Measurements from ENCODE around the gene EEA1.
A peak's percentile ranks its signal among the peaks of the same experiment; 100 is the strongest.

The EEA1 gene

GRCh38 chr12:92879698-92880322, 49.3 kb downstream of the EEA1 start:
- no peak for DNase-seq

DNA sequence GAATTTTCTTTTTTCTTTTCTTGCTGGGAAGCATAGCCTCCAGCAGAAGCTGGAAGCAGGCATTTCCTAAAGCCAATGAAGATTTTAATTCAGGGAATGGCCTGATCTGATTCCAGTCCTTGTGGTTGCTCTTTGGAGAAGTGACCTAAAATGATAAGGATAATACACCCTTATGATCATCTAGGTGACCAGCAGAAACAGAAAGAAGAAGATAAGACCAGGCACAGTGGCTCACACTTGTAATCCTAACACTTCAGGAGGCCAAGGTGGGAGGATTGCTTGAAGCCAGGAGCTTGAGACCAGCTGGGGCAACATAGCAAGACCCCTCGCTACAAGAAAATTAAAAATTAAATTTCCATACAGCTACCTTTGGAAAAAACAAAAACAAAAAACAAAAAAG, 51.2 kb downstream of the EEA1 start:
- DNase-seq, result no peak

DNA sequence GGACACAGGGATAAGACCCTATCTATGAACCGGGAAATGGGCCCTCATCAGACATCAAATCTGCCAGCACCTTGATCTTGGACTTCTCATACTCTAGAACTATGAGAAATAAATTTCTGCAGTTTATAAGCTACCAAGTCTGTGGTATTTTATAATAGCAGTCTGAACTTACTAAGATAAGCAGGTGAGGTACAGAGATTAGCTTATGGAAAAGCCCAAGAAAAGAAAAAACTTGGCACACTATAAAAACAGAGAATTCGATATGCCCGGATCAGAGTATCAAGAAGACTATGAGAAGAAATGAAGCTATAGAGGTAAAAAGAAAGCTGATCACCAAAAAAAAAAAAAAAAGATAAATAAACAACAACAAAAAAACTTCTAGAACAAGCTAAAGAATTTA, 52.6 kb downstream of the EEA1 start:
- no peak for DNase-seq

- no peak for DNase-seq
These were observed 58.0 kb downstream of the EEA1 start for GRCh38 chr12:92871116-92871515.

GRCh38 chr12:92866418-92866817, 62.7 kb downstream of the EEA1 start:
- no peak for DNase-seq

DNA sequence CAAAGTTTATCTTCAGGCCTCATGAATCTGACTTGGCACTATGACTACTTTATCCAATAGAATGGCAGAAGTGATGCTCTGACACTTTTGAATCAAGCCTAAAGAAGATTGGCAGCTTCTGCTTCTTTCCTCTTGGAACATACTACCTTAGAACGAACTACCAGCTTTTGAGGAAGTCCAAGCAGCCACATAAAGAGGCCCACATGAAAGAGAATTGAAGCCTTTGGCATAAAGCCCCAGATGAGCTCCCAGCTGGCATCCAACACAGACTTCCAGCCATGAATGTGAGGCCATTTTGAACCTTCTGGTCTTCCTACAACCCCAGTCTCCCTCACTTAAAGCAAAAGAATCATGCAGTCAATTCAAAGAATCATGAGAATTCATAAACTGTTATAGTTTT, 65.8 kb downstream of the EEA1 start:
- DNase-seq, result no peak

- DNase-seq, result no peak
These were observed 67.7 kb downstream of the EEA1 start for GRCh38 chr12:92861381-92861780.

DNA sequence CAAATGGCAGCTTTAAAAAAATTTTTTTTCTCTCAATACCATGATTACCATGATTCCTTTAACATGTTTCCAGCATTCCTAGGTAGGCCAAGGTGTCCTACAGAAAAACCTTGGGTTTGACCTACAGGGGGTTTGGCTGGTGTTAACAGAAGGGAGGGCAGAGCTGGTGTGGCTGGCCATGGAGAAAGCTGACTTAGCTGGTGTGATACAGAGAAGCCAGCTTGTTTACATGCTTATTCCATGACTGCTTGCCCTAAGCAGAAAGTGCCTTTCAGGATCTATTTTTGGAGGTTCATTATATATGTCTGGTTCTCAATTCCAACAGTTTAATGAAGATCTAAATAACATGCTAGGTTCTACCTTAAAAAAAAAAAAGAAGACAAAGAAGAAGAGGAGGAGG, 68.6 kb downstream of the EEA1 start:
- no peak for DNase-seq

- DNase-seq, result no peak
These were observed 69.3 kb downstream of the EEA1 start for GRCh38 chr12:92859650-92860386.

GRCh38 chr12:92857818-92858217, 71.3 kb downstream of the EEA1 start:
- no peak for DNase-seq

DNA sequence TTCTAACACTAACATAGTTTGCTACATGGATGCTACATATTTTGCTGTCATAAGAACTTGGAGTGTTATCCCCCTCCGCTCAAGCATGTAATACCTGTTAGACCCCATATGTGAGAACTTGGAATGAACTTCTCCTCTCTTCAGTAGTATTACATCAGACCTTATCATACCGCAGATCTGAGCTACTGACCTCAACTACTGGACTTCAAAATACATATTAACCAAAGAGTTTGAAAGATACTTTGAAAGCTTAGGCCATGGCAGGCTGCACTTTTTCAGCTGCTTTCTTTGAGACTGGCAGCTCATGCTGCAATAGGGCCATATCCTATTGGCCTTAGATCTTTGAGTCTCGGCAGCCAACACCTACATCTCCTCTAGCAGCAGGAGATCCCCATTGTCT, 74.8 kb downstream of the EEA1 start:
- no peak for DNase-seq

DNA sequence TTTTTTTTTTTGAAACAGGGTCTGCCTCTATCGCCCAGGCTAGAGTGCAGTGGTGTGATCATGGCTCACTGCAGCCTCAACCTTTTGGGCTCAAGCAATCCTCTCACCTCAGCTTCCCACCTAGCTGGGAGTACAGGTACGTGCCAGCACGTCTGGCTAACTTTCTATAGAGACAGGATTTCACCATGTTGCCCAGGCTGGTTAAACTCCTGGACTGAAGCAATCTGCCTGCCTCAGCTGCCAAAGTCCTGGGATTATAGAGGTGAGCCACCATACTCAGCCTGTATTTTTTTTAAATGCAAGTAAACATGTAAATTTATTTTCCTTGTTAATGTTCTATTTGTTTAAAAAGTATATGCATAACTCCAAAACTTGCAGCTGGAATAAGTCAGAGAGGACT, 80.4 kb downstream of the EEA1 start:
- DNase-seq, result no peak

GRCh38 chr12:92847368-92847767, 81.7 kb downstream of the EEA1 start:
- no peak for DNase-seq

DNA sequence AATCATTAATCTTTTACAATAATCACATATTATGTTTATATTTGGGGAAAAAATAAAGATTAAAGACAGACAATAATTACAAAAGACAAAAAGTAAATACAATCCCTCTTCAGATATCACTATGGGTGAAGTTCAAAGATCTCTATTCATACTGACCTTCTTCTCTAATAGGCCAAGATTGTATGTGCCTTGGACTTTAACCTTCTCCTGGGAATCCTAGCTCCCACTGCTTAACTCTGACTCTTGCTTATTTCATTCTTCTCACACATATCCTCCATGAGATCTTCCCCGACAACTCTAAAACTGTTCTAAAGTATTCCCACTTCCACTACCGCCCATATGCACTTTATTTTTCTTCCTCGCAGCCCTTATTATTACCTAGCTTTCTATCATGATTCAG, 83.8 kb downstream of the EEA1 start:
- no peak for DNase-seq

- DNase-seq, result no peak
These were observed 84.8 kb downstream of the EEA1 start for GRCh38 chr12:92844151-92844763.

- DNase-seq, result no peak
These were observed 99.3 kb downstream of the EEA1 start for GRCh38 chr12:92829686-92830282.

DNA sequence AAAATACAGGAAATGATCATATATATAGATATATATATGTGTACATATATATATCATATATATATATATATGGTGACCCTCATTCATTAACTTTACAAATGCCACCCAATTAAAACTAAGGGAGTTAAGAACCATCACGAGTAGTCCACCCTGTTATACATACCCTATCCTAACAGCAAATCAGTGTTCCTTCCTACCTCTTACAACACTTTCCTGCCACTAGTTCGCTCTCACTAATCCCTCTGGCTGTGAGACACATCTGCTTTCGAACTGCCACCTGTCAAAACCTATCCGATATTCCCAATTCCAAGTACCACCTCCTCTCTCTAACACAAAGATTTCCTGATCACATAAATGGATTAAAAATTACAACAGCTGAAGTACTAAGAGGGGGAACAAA, 100.5 kb downstream of the EEA1 start:
- DNase-seq, result no peak

GRCh38 chr12:92827836-92828431, 101.2 kb downstream of the EEA1 start:
- DNase-seq, result peak; percentile 7

- no peak for DNase-seq
These were observed 108.0 kb downstream of the EEA1 start for GRCh38 chr12:92821142-92821541.

DNA sequence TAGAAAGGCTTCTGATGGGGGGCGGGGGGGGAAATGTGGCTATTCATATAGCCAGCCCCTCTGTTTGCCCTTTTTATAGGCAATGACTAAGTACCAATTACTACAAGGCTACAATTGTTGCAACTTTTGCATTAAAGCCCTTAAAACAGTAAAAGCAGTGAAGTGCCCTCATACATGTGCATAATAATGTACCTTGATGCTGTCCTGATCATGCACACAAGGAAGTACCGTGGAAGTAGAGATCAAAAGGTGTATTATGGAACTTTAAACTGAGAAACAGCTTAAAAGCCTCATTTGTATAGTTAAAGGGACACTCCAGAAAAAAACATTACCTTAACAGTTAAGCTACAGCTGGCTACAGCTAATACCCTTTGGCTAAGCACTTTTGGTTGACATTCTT, 114.5 kb downstream of the EEA1 start:
- DNase-seq, result no peak

DNA sequence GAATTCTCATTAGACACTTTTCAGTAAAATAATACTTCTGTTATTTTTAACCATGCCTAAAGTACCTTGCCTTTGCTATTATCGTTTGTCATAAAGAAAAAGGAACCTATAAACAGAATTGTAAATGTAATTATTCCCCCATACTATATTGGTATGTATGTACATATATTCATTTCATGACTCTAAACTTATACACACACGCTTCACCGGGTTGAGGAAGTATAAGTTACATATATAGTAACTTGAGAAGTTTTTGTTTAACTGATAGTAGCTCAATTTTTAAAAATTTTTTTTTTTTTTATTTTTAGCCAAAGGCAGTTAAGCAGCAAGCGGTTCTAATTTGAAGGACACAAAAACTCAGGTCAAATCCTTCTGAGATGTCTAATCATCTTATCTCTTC, 118.7 kb downstream of the EEA1 start:
- DNase-seq, result no peak

DNA sequence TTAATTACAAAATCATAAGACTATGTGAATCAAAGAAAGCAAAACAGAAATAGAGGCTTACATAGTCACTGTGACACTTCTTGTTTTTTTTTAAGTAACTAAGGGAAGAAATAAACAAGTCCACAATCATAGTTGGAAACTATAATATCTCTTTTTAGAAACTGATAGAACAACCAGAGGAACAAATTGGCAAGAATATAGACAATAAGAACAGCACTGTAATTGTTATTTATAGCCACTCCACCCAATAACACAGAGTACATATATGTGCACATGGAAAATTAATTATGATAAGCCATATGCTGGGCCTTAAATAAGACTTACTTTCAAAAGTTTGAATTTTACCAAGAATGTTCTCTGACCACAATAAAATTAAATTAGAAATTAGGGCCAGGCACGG, 125.2 kb downstream of the EEA1 start:
- no peak for DNase-seq

DNA sequence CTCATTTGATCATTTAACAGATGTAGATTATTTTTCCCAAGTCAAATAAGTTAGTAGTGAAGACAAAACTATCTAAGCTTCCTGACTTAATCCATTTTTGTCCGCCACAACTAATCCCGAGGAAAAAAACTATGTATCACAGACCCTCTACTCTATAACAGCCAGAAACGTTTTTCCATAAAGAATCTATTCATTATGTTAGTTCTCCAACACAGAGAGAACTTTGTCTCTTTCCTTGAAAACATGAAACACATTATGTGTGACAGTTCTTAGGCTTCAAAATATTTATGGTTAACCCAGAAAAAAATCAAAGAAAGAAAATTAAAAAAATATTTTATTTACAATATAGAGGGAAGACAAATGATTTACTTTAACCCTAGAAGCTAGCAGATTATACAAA, 126.2 kb downstream of the EEA1 start:
- DNase-seq, result no peak

DNA sequence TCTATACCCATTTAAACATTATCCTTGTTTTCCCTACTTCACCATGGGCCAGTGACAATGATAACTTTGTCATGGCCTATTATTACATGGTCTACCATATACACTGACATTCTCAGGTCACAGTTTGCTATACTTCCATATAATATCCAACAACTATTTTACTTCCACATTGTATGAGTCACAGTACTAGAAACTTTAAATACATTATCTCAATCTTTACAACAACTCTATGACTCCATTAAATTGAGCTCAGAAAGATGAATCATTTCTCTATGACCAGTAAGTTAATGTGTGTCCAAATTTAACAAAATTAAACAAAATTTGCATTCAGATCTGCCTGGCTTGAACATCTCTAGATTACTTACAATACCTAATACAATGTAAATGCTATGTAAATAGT, 132.4 kb downstream of the EEA1 start:
- DNase-seq, result no peak
